Mucosa of descending colon (tissue), 3 donors: ENCODE data around the gene PELI3. TPM values are rescaled to one million over a fixed set of nuclear protein-coding genes. Genes with fewer than 3 reads are reported as not detected.

Source experiments
- ATAC-seq: fragments of 200-7000 bp; cut with Tn5 transposase; one replicate; pipeline ENCODE4 v1.9.1; 2020; ENCODE audit warnings: mild to moderate bottlenecking, moderate library complexity
- DNase-seq, 3 donors: peaks; one replicate each; pipeline ENCODE4 v3.0.0-alpha.2; 2020
- H3K36me3 ChIP-seq: fragments of 200-600 bp; one replicate; pipeline ENCODE4 v1.8.0; 2021; ENCODE audit warnings: low read depth, mild to moderate bottlenecking
- H3K4me1 ChIP-seq: fragments of 200-600 bp; one replicate; pipeline ENCODE4 v1.8.0; 2021; ENCODE audit warnings: low read depth, mild to moderate bottlenecking
- H3K4me3 ChIP-seq: fragments of 200-600 bp; one replicate; pipeline ENCODE4 v1.8.0; 2021; ENCODE audit warnings: mild to moderate bottlenecking
- H3K9me3 ChIP-seq: fragments of 200-600 bp; one replicate; pipeline ENCODE4 v1.8.0; 2021; ENCODE audit warnings: mild to moderate bottlenecking
- intact Hi-C, 2 donors: fragments of 100-400 bp; cut with DNase I in 1 of 2; cut with micrococcal nuclease in 1 of 2; formaldehyde crosslinking; loops; one replicate each; pipeline versions ENCODE4 v1.11.0 to v1.11.1; 2022; cut with DNase I, micrococcal nuclease
- total RNA-seq, 3 donors: library from RNA; stranded (reverse); fragmentation: NEBNext Ultra II Directional in 2 of 3; extraction: Animal tissue kit (Norgen Biotek cat#: 25700) in 2 of 3; gene quantifications; one replicate each; pipeline versions ENCODE4 v1.2.1 to v1.2.4, GENCODE V29; 2021 to 2023
- TF ChIP-seq, protein P1 (sequence below): fragments of 200-600 bp; IDR thresholded peaks from one replicate; pipeline ENCODE4 v1.8.0; 2022; ENCODE audit warnings: antibody characterized with exemption, mild to moderate bottlenecking
- donor health status: DM: no; HTN: no; CAD: no; lungs with moderate emphysema.
- donor health status: DM: no; HTN: no; CAD: no.
- donor health status: DM: no; HTN: yes; CAD: no.

Gene PELI3
- total RNA-seq, 3 donors from 2014 or later, result 2.8 to 25.5 (median 3.6) TPM

DNA sequence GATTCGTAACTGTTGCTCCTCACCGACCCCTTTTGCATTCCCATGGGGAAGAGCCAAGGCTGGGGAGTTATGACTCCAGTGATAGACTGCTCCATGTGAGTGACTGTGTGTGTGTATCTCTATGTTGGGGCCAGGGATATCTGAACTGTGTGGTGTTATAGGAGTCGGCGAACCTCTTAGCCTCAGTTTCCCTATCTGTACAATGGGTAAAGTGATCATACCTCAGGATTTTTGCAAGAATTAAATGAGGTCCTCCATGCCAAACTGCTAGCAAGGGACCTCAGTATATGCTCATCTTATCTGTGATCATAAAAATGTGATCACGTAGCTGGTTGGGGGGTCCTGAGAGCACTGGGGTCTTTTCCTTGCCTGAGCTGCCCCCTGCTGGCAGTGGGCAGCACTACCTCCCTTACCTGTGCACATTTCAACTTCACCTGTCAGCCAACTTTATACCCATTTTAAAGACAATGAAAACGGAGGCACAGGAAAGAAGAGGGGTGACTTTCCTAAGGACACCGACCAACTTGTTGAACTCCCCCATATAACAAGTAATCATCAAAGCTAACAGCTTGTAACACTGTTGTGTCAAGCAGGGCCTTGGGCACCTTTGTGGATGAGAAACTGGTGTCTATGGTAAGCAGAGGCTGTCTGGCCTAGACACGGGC is 12.2 kb downstream of the PELI3 start:
- H3K9me3 ChIP-seq, result no peaks in the 10 kb centered on the region
- no peak overlapping the region for H3K4me3 ChIP-seq
- no peaks in the 10 kb centered on the region for H3K36me3 ChIP-seq
- intact Hi-C loops, result no loop called here
- peaks cover 4% of the 10 kb centered on the region for H3K4me1 ChIP-seq
- TF ChIP-seq, protein P1, sequence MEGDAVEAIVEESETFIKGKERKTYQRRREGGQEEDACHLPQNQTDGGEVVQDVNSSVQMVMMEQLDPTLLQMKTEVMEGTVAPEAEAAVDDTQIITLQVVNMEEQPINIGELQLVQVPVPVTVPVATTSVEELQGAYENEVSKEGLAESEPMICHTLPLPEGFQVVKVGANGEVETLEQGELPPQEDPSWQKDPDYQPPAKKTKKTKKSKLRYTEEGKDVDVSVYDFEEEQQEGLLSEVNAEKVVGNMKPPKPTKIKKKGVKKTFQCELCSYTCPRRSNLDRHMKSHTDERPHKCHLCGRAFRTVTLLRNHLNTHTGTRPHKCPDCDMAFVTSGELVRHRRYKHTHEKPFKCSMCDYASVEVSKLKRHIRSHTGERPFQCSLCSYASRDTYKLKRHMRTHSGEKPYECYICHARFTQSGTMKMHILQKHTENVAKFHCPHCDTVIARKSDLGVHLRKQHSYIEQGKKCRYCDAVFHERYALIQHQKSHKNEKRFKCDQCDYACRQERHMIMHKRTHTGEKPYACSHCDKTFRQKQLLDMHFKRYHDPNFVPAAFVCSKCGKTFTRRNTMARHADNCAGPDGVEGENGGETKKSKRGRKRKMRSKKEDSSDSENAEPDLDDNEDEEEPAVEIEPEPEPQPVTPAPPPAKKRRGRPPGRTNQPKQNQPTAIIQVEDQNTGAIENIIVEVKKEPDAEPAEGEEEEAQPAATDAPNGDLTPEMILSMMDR, result peak; percentile 53
- DNase-seq (peak in 2 of 3 donors; percentile 49 to 57), ATAC-seq (no peak)

DNA sequence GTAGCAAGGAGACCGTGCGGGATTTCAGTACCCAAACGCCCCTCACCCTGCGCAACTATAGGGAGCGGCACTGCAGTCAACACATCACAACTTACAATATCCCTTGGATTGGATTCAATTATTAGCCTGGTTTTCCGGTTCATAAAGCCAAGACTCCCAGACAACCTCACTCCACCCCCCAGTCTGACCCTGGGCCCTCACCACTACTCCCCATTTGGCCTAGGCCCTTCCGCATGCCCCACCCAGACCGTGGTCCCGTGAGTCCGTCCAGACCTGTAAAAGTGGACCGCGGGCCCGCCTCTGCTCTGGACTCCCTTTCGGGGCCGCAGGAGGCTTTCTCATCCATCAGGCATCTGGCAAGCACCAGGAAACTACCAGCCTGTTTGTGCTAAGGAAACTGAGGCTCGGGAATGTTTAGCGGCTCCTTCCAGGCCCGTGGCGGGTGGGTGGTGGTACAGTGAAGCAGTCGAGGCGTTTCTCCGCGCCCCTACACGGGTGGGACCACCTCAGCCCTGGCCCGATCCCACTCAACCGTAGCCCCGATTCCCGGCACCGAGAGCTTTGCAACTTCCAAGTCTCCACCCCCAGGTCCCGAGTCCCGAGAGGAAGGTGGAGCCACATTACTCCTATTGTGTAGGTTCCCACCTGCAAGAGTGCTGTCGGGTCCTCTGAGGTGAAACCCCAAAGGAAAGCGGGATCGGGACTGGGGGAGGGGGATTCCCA is 12.8 kb downstream of the PELI3 start:
- peak overlapping the region; percentile 54 for H3K4me3 ChIP-seq
- H3K9me3 ChIP-seq, result no peaks in the 10 kb centered on the region
- H3K4me1 ChIP-seq, result peaks cover 4% of the 10 kb centered on the region
- ATAC-seq, result peak; percentile 66
- TF ChIP-seq, protein P1, result no peak
- intact Hi-C loops, result no loop called here
- no peaks in the 10 kb centered on the region for H3K36me3 ChIP-seq
- DNase-seq, result peak; percentile 54 to 76 (median 74)

DNA sequence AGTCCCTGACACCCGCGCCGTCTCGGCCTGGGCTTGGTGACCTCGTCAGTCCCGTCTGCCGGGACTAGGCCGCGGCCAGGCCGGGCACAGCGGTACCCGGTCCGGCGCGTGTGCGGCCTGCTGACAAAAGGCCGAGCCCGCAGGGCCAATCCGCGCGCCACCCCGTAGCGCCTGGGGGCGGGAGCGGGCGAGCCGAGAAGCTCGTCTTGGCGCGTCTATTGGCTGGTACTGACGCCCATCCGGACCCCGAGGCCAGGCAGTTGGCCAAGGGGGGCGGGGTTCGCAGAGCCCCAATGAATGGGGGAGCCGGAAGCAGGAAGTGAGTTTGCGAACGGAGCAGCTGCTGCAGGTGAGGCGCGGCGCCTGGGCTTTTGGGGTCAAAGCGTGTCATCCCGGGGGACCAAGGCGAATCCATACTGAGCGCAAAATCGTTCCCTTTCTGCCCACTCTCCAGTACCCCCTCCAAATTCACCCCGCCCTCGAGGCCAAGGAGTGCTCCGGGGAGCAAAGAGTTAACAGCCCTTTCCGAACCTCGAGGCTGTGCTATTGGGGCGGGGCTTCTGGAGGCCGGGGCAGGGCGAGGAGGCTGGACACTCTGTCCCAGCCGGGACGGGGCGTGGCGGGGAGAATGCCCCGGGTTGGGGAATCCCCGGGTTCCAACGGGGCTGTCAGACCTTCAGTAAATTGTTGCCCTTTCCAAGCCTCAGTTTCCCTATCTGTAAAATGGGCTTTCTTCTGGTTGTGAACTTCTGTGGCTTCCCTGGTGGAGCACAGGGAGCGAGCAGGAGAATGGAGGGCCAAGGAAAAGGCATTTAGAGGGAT is 13.6 kb downstream of the PELI3 start, which contains the start of gene DPP3:
TSS of gene DPP3 (plus strand) at position 318 of the 822 bp plus-strand sequence. CDS start 1,767 bp downstream, outside the sequence.
- Histone ChIP-seq H3K36me3 (no peaks in the 10 kb centered on the region), H3K4me1 (peaks cover 4% of the 10 kb centered on the region), H3K4me3 (peak within 1 kb of the TSS; percentile 54), H3K9me3 (no peaks in the 10 kb centered on the region)
- DNase-seq (peak; percentile 98 to 99 (median 98)), ATAC-seq (peak; percentile 96)
- TF ChIP-seq, protein P1, result no peak
- intact Hi-C loops, result no loop called here

DNA sequence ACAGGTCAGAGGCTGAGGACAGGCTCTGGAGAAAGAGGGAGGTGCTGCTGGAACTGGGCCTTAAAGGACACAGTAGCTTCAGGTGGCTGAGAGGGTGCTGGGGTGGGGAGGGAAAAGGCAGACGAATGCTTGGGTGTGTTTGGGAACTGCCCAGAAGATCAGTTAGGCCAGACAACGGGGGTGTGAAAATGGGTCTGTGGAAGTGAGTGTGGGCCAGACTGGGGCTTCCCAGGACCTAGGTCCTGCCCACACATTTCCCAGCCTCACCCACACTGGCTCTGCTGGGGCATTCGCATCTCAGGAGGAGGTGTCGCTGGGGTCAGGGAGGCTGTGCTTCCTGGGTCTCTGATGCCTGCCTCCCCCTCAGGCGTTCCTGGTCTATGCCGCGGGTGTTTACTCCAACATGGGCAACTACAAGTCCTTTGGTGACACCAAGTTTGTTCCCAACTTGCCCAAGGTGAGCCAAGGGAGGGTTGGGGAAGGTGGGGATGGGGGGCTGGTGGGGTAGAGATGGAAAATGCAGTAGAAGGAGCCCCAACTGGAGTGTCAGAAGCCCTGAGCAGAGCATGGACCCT is 18.2 kb downstream of the PELI3 start:
- intact Hi-C loops, result no loop called here

DNA sequence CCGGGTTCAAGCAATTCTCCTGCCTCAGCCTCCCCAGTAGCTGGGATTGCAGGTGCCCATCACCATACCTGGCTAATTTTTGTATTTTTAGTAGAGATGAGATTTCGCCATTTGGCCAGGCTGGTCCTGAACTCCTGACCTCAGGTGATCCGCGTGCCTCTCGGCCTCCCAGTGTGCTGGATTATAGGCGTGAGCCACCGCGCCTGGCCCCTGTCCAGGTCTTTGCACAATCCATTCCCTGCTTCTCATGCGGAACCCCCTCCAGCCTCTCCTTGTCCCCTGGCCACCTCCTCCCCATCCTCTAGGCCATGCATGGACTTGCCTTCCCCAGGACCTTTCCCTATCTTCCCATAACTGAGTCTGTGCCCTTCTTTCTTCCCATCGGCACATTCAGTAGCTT is 22.3 kb downstream of the PELI3 start:
- DNase-seq (no peak), ATAC-seq (no peak)
- intact Hi-C loops, result no loop called here
- Histone ChIP-seq H3K36me3 (no peaks in the 10 kb centered on the region), H3K9me3 (no peaks in the 10 kb centered on the region), H3K4me3 (no peak overlapping the region), H3K4me1 (no peaks in the 10 kb centered on the region)
- TF ChIP-seq, protein P1, result no peak

More for the DNA sequence above, 18.2 kb downstream of the PELI3 start:
- ATAC-seq (no peak), DNase-seq (no peak)
- Histone ChIP-seq H3K9me3 (no peaks in the 10 kb centered on the region), H3K36me3 (no peaks in the 10 kb centered on the region), H3K4me3 (no peak overlapping the region), H3K4me1 (no peaks in the 10 kb centered on the region)
- TF ChIP-seq, protein P1, result no peak
